ENCODE results near the gene ADAMTS17.

Gene ADAMTS17

DNA sequence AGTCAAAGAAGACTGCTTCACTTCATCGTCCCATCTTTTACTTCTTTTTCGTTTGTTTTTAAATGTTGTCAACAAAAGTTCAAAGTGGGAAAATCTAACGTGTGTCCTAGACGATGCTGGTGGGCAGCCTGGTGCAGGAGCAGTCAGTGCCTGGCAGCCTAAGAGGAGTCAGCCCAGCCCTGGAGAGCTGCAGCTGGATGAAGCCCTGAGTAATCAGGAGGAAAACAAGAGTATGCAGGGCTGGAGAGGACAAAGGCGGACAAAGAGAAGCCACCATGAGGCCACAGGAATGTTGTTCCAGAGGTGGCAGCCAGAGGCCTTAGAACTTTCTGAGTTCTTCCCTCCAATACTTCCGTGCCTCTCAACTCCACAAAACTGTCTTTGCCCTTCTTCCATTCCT is 5.7 kb downstream of the ADAMTS17 start:
- no peaks in the 10 kb centered on the region for H3K4me1 ChIP-seq
- no peak for TF ChIP-seq CTCF (IDR thresholded peaks at IDR 0.05)
- H3K4me2 ChIP-seq (ENCODE audit: low read length) = no peak overlapping the region
- no peaks in the 10 kb centered on the region for H3K36me3 ChIP-seq (ENCODE audit: control insufficient read depth, insufficient read depth, low read length)
- no peak overlapping the region for H3K27ac ChIP-seq
- no peak overlapping the region for H3K9ac ChIP-seq
- no peaks in the 10 kb centered on the region for H3K9me3 ChIP-seq (ENCODE audit: control insufficient read depth, low read length)
- H3K27me3 ChIP-seq (ENCODE audit: control insufficient read depth, insufficient read depth, low read length) = no peaks in the 10 kb centered on the region
- H3K79me2 ChIP-seq = no peaks in the 10 kb centered on the region
- H3K4me3 ChIP-seq (ENCODE audit: low read depth, low read length) = no peak overlapping the region
- H2AFZ ChIP-seq = no peak overlapping the region

GRCh38 chr15:100335335-100335999 is 6.3 kb downstream of the ADAMTS17 start:
- Histone ChIP-seq H3K9me3 (ENCODE audit: control insufficient read depth, low read length) (no peaks in the 10 kb centered on the region), H3K4me1 (no peaks in the 10 kb centered on the region), H3K27me3 (ENCODE audit: control insufficient read depth, insufficient read depth, low read length) (no peaks in the 10 kb centered on the region), H3K27ac (no peak overlapping the region), H3K4me2 (ENCODE audit: low read length) (no peak overlapping the region), H3K9ac (no peak overlapping the region), H3K36me3 (ENCODE audit: control insufficient read depth, insufficient read depth, low read length) (no peaks in the 10 kb centered on the region), H3K4me3 (ENCODE audit: low read depth, low read length) (no peak overlapping the region), H3K79me2 (no peaks in the 10 kb centered on the region), H2AFZ (no peak overlapping the region)
- no peak for TF ChIP-seq CTCF (IDR thresholded peaks at IDR 0.05)

- Histone ChIP-seq H3K27me3 (ENCODE audit: control insufficient read depth, insufficient read depth, low read length) (no peaks in the 10 kb centered on the region), H3K9ac (no peak overlapping the region), H3K36me3 (ENCODE audit: control insufficient read depth, insufficient read depth, low read length) (no peaks in the 10 kb centered on the region), H3K4me2 (ENCODE audit: low read length) (no peak overlapping the region), H3K79me2 (no peaks in the 10 kb centered on the region), H3K27ac (no peak overlapping the region), H3K4me3 (ENCODE audit: low read depth, low read length) (no peak overlapping the region), H3K4me1 (no peaks in the 10 kb centered on the region), H2AFZ (no peak overlapping the region), H3K9me3 (ENCODE audit: control insufficient read depth, low read length) (no peaks in the 10 kb centered on the region)
- no peak for TF ChIP-seq CTCF (IDR thresholded peaks at IDR 0.05)
These were observed 6.9 kb downstream of the ADAMTS17 start for GRCh38 chr15:100334905-100335304.

DNA sequence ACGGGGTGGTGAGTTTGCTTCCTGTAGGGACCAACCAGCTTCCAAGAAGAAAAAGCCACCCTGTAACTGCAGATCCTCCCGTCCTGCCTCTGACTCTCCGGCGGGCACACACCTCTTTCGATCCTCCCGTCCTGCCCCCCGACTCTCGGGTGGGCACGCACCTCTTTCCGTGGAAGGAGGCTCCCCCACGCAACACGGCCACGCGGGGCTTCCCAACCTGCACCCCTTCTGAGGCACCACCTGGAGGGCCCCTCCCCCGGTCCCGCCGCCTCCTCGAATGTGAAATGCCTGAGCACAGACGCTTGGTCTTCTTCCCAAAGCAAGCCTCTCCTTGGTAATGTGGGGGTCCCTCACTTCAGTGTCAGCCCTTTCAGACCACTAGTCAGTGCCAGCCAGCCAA is 7.3 kb downstream of the ADAMTS17 start:
- no peak overlapping the region for H3K27ac ChIP-seq
- H3K4me3 ChIP-seq (ENCODE audit: low read depth, low read length) = no peak overlapping the region
- H3K9me3 ChIP-seq (ENCODE audit: control insufficient read depth, low read length) = no peaks in the 10 kb centered on the region
- TF ChIP-seq CTCF (IDR thresholded peaks at IDR 0.05) = no peak
- H3K27me3 ChIP-seq (ENCODE audit: control insufficient read depth, insufficient read depth, low read length) = no peaks in the 10 kb centered on the region
- no peak overlapping the region for H3K9ac ChIP-seq
- H2AFZ ChIP-seq = no peak overlapping the region
- no peaks in the 10 kb centered on the region for H3K36me3 ChIP-seq (ENCODE audit: control insufficient read depth, insufficient read depth, low read length)
- no peaks in the 10 kb centered on the region for H3K4me1 ChIP-seq
- H3K79me2 ChIP-seq = no peaks in the 10 kb centered on the region
- no peak overlapping the region for H3K4me2 ChIP-seq (ENCODE audit: low read length)

DNA sequence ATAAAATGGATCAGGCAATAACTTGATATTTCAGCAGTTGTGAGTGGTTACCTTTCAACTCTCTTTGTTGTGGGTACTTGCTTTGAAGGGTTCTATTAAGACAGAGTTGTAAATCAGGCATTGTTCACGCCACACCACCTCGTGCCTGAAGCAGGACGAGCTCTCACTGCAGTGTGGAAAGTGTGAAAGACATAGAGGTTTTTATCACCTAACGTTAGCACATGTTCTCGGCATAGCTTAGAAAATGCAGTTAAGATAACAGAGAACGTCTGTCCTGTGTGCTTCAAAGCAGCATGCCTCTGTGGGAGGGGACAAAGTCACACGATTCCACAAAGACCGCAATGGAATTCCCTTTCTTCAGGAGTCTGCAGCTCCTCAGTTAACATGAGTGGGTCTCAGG is 7.8 kb downstream of the ADAMTS17 start:
- H2AFZ ChIP-seq = no peak overlapping the region
- H3K36me3 ChIP-seq (ENCODE audit: control insufficient read depth, insufficient read depth, low read length) = no peaks in the 10 kb centered on the region
- no peak overlapping the region for H3K27ac ChIP-seq
- H3K27me3 ChIP-seq (ENCODE audit: control insufficient read depth, insufficient read depth, low read length) = no peaks in the 10 kb centered on the region
- H3K4me3 ChIP-seq (ENCODE audit: low read depth, low read length) = no peak overlapping the region
- no peaks in the 10 kb centered on the region for H3K79me2 ChIP-seq
- H3K4me2 ChIP-seq (ENCODE audit: low read length) = no peak overlapping the region
- H3K9me3 ChIP-seq (ENCODE audit: control insufficient read depth, low read length) = no peaks in the 10 kb centered on the region
- H3K9ac ChIP-seq = no peak overlapping the region
- no peak for TF ChIP-seq CTCF (IDR thresholded peaks at IDR 0.05)
- H3K4me1 ChIP-seq = no peaks in the 10 kb centered on the region
